CD4-positive, CD25-positive, alpha-beta regulatory T cell (primary cell): ENCODE results near the gene ZMYND12. TPM values are rescaled to one million over a fixed set of nuclear protein-coding genes. Genes with fewer than 3 reads are reported as not detected.

ENCODE experiments used
- ATAC-seq, 2 donors: fragments of 150-1000 bp; cut with Tn5 transposase; one replicate each; pipeline ENCODE4 v1.10.0; 2021; ENCODE audit warnings: low read depth in 2 of 2, moderate number of reproducible peaks in 2 of 2, moderate library complexity in 1 of 2
- DNase-seq, 3 donors: peaks; one replicate each; pipeline versions ENCODE4 v3.0.0 to v3.0.0-alpha.2; 2012 to 2022; ENCODE audit warnings: mixed read lengths in 1 of 3
- H3K27ac ChIP-seq: one replicate; pipeline ENCODE4 v1.7.0; 2013; ENCODE audit warnings: mild to moderate bottlenecking, low read length; ENCODE audit not compliant: insufficient read depth, poor library complexity, severe bottlenecking
- H3K27me3 ChIP-seq: one replicate; pipeline ENCODE4 v1.7.0; 2013; ENCODE audit warnings: low read length; ENCODE audit not compliant: control insufficient read depth, insufficient read depth
- H3K36me3 ChIP-seq: one replicate; pipeline ENCODE4 v1.7.0; 2013; ENCODE audit warnings: mild to moderate bottlenecking, low read length, moderate library complexity; ENCODE audit not compliant: control insufficient read depth, insufficient read depth
- H3K4me1 ChIP-seq: 2 replicates; pipeline ENCODE4 v1.7.0; 2013; ENCODE audit warnings: mild to moderate bottlenecking, low read length; ENCODE audit not compliant: insufficient read depth, control insufficient read depth, poor library complexity, severe bottlenecking
- H3K4me3 ChIP-seq: one replicate; pipeline ENCODE4 v1.7.0; 2013; ENCODE audit warnings: low read depth, mild to moderate bottlenecking, low read length, moderate library complexity
- H3K9me3 ChIP-seq, 2 experiments: 1 replicate in 1 of 2; 2 replicates in 1 of 2; pipeline ENCODE4 v1.7.0; 2013; ENCODE audit warnings: low read length in 2 of 2, mild to moderate bottlenecking in 1 of 2, moderate library complexity in 1 of 2; ENCODE audit not compliant: control insufficient read depth in 2 of 2
- H3K27ac Mint-ChIP-seq, 3 donors: one replicate each; pipeline ENCODE4 v1.8.0; 2020 to 2022; ENCODE audit warnings: mild to moderate bottlenecking in 3 of 3, mixed read lengths in 3 of 3, moderate library complexity in 2 of 3
- H3K27me3 Mint-ChIP-seq: one replicate; pipeline ENCODE4 v1.8.0; 2022; ENCODE audit warnings: mild to moderate bottlenecking, mixed read lengths
- H3K36me3 Mint-ChIP-seq: one replicate; pipeline ENCODE4 v1.8.0; 2020; ENCODE audit warnings: mixed read lengths
- H3K4me1 Mint-ChIP-seq, 4 donors: one replicate each; pipeline ENCODE4 v1.8.0; 2020 to 2022; ENCODE audit warnings: mixed read lengths in 4 of 4, mild to moderate bottlenecking in 1 of 4
- H3K4me3 Mint-ChIP-seq, 4 donors: one replicate each; pipeline ENCODE4 v1.8.0; 2020 to 2022; ENCODE audit warnings: mild to moderate bottlenecking in 4 of 4, mixed read lengths in 4 of 4, moderate library complexity in 3 of 4
- H3K9me3 Mint-ChIP-seq, 7 donors: one replicate each; pipeline ENCODE4 v1.8.0; 2020 to 2022; ENCODE audit warnings: mixed read lengths in 7 of 7, mild to moderate bottlenecking in 3 of 7, moderate library complexity in 2 of 7
- polyA plus RNA-seq, 4 donors: library from polyadenylated mRNA; unstranded; fragments of 300-500 nt; fragmentation: Illumina TruSeq; gene quantifications; one replicate each; pipeline ENCODE4 v1.2.3, GENCODE V29; 2021
- total RNA-seq: library from RNA; stranded (reverse); gene quantifications from one replicate; pipeline ENCODE4 v1.2.3, GENCODE V29; 2022

Gene ZMYND12
- total and polyA plus RNA-seq, 5 donors from 2014 or later: 0.24 to 1.4 (median 0.45) TPM

- no peaks in the 10 kb centered on the region for H3K9me3 ChIP-seq
- H3K4me3 ChIP-seq: no peak overlapping the region
- H3K36me3 Mint-ChIP-seq: no peaks in the 10 kb centered on the region
- H3K27me3 Mint-ChIP-seq: peaks cover 9% of the 10 kb centered on the region
- H3K4me1 Mint-ChIP-seq: no peaks in the 10 kb centered on the region
- H3K27ac ChIP-seq: no peak overlapping the region
- no peak overlapping the region for H3K27ac Mint-ChIP-seq
- H3K4me1 ChIP-seq: no peaks in the 10 kb centered on the region
- ATAC-seq (no peak), DNase-seq (no peak)
- H3K27me3 ChIP-seq: peaks cover 3% of the 10 kb centered on the region
- no peaks in the 10 kb centered on the region for H3K36me3 ChIP-seq
- H3K4me3 Mint-ChIP-seq: no peak overlapping the region
- no peaks in the 10 kb centered on the region for H3K9me3 Mint-ChIP-seq
These were observed 41.0 kb downstream of the ZMYND12 start for GRCh38 chr1:42414551-42415496.

- Mint-ChIP-seq H3K27me3 (peaks cover 19% of the 10 kb centered on the region), H3K27ac (no peak overlapping the region), H3K4me3 (no peak overlapping the region), H3K9me3 (peaks cover 0 to 2% (median 0%) of the 10 kb centered on the region in 7 donors), H3K36me3 (no peaks in the 10 kb centered on the region), H3K4me1 (no peaks in the 10 kb centered on the region)
- Histone ChIP-seq H3K4me1 (no peaks in the 10 kb centered on the region), H3K9me3 (no peaks in the 10 kb centered on the region), H3K27ac (no peak overlapping the region), H3K36me3 (no peaks in the 10 kb centered on the region), H3K27me3 (peaks cover 9% of the 10 kb centered on the region), H3K4me3 (no peak overlapping the region)
- no peak for DNase-seq
- no peak for ATAC-seq
These were observed 51.9 kb downstream of the ZMYND12 start for GRCh38 chr1:42403880-42404400.

- peaks cover 3% of the 10 kb centered on the region for H3K27me3 ChIP-seq
- no peak for ATAC-seq
- H3K27ac Mint-ChIP-seq: no peak overlapping the region
- H3K27ac ChIP-seq: no peak overlapping the region
- H3K27me3 Mint-ChIP-seq: peaks cover 9% of the 10 kb centered on the region
- H3K4me1 Mint-ChIP-seq: no peaks in the 10 kb centered on the region
- no peaks in the 10 kb centered on the region for H3K9me3 Mint-ChIP-seq
- H3K4me3 ChIP-seq: no peak overlapping the region
- H3K36me3 Mint-ChIP-seq: no peaks in the 10 kb centered on the region
- DNase-seq: no peak
- no peaks in the 10 kb centered on the region for H3K36me3 ChIP-seq
- H3K4me1 ChIP-seq: no peaks in the 10 kb centered on the region
- H3K4me3 Mint-ChIP-seq: no peak overlapping the region
- no peaks in the 10 kb centered on the region for H3K9me3 ChIP-seq
These were observed 56.3 kb downstream of the ZMYND12 start for GRCh38 chr1:42399315-42400100.

- no peaks in the 10 kb centered on the region for H3K4me1 ChIP-seq
- peaks cover 3% of the 10 kb centered on the region for H3K27me3 ChIP-seq
- no peak for DNase-seq
- no peak overlapping the region for H3K27ac Mint-ChIP-seq
- no peaks in the 10 kb centered on the region for H3K9me3 Mint-ChIP-seq
- no peak overlapping the region for H3K27ac ChIP-seq
- no peak for ATAC-seq
- H3K4me3 ChIP-seq: no peak overlapping the region
- H3K36me3 Mint-ChIP-seq: no peaks in the 10 kb centered on the region
- H3K27me3 Mint-ChIP-seq: peaks cover 15% of the 10 kb centered on the region
- H3K4me1 Mint-ChIP-seq: no peaks in the 10 kb centered on the region
- no peaks in the 10 kb centered on the region for H3K36me3 ChIP-seq
- H3K9me3 ChIP-seq: no peaks in the 10 kb centered on the region
- H3K4me3 Mint-ChIP-seq: no peak overlapping the region
These were observed 62.6 kb downstream of the ZMYND12 start for GRCh38 chr1:42392967-42393848.

GRCh38 chr1:42392255-42392654, 63.6 kb downstream of the ZMYND12 start:
- Mint-ChIP-seq H3K4me1 (no peaks in the 10 kb centered on the region), H3K4me3 (no peak overlapping the region), H3K27ac (no peak overlapping the region), H3K36me3 (no peaks in the 10 kb centered on the region), H3K27me3 (peaks cover 23% of the 10 kb centered on the region), H3K9me3 (no peaks in the 10 kb centered on the region)
- Histone ChIP-seq H3K4me3 (no peak overlapping the region), H3K36me3 (no peaks in the 10 kb centered on the region), H3K27ac (no peak overlapping the region), H3K4me1 (no peaks in the 10 kb centered on the region), H3K27me3 (peaks cover 3% of the 10 kb centered on the region), H3K9me3 (no peaks in the 10 kb centered on the region)
- ATAC-seq: no peak
- no peak for DNase-seq

- ATAC-seq (no peak), DNase-seq (no peak)
- Histone ChIP-seq H3K27me3 (peaks cover 25% of the 10 kb centered on the region), H3K36me3 (no peaks in the 10 kb centered on the region), H3K4me3 (no peak overlapping the region), H3K4me1 (peaks cover 1% of the 10 kb centered on the region), H3K27ac (no peak overlapping the region), H3K9me3 (no peaks in the 10 kb centered on the region)
- H3K36me3 Mint-ChIP-seq: no peaks in the 10 kb centered on the region
- peaks cover 0 to 9% (median 3%) of the 10 kb centered on the region in 4 donors for H3K4me1 Mint-ChIP-seq
- H3K27me3 Mint-ChIP-seq: peaks cover 34% of the 10 kb centered on the region
- no peak overlapping the region for H3K27ac Mint-ChIP-seq
- no peaks in the 10 kb centered on the region for H3K9me3 Mint-ChIP-seq
- H3K4me3 Mint-ChIP-seq: no peak overlapping the region
These were observed 69.8 kb downstream of the ZMYND12 start for GRCh38 chr1:42386051-42386450.

- H3K4me3 ChIP-seq: no peak overlapping the region
- no peak for DNase-seq
- H3K27me3 ChIP-seq: peaks cover 22% of the 10 kb centered on the region
- Mint-ChIP-seq H3K9me3 (no peaks in the 10 kb centered on the region), H3K27me3 (peaks cover 34% of the 10 kb centered on the region), H3K36me3 (no peaks in the 10 kb centered on the region), H3K4me3 (no peak overlapping the region), H3K4me1 (peaks cover 0 to 9% (median 3%) of the 10 kb centered on the region in 4 donors), H3K27ac (no peak overlapping the region)
- H3K9me3 ChIP-seq: no peaks in the 10 kb centered on the region
- peaks cover 6% of the 10 kb centered on the region for H3K4me1 ChIP-seq
- H3K27ac ChIP-seq: no peak overlapping the region
- H3K36me3 ChIP-seq: no peaks in the 10 kb centered on the region
- ATAC-seq: no peak
These were observed 70.5 kb downstream of the ZMYND12 start for GRCh38 chr1:42385283-42385682.
